ENCODE measurements around the gene CHST8.
A peak's percentile ranks its signal among the peaks of the same experiment; 100 is the strongest.
"Not testable (repeated sequence)": the region's sequence is repeated elsewhere in the genome, so short reads cannot be mapped to it uniquely, and the experiment has no call there.

Gene CHST8

GRCh38 chr19:33616857-33617256 lies 4.9 kb upstream of the CHST8 start:
- DNase-seq, result no peak

GRCh38 chr19:33618363-33618762 lies 3.4 kb upstream of the CHST8 start:
- DNase-seq, result not testable (repeated sequence)

- DNase-seq, result no peak
These were observed 2.9 kb upstream of the CHST8 start for GRCh38 chr19:33618884-33619283.

- DNase-seq, result no peak
These were observed 1.1 kb upstream of the CHST8 start for GRCh38 chr19:33620611-33621010.

GRCh38 chr19:33621065-33621785 lies 528 bp upstream of the CHST8 start:
- DNase-seq, result peak in 1 of 56 donors; percentile 44

- no peak for DNase-seq
These were observed 704 bp downstream of the CHST8 start for GRCh38 chr19:33622505-33622808.

- no peak for DNase-seq
These were observed 1.2 kb downstream of the CHST8 start for GRCh38 chr19:33622809-33623511.

GRCh38 chr19:33624586-33624985 lies 2.8 kb downstream of the CHST8 start:
- DNase-seq, result no peak

- DNase-seq, result no peak
These were observed 5.8 kb downstream of the CHST8 start for GRCh38 chr19:33627526-33627925.

GRCh38 chr19:33627962-33628839 lies 6.4 kb downstream of the CHST8 start:
- no peak for DNase-seq

GRCh38 chr19:33628921-33629825 lies 7.4 kb downstream of the CHST8 start:
- no peak for DNase-seq

GRCh38 chr19:33629826-33630375 lies 8.1 kb downstream of the CHST8 start:
- DNase-seq, result no peak

- DNase-seq, result no peak
These were observed 9.3 kb downstream of the CHST8 start for GRCh38 chr19:33630880-33631608.

GRCh38 chr19:33631609-33631973 lies 9.8 kb downstream of the CHST8 start:
- DNase-seq, result no peak

- DNase-seq, result no peak
These were observed 12.8 kb downstream of the CHST8 start for GRCh38 chr19:33634361-33635091.

GRCh38 chr19:33638167-33639034 lies 16.6 kb downstream of the CHST8 start:
- no peak for DNase-seq

- no peak for DNase-seq
These were observed 17.4 kb downstream of the CHST8 start for GRCh38 chr19:33639035-33639681.

GRCh38 chr19:33640773-33641172 lies 19.0 kb downstream of the CHST8 start:
- no peak for DNase-seq
